Coronary artery (tissue), 2 donors: ENCODE results near the gene CTDP1.
"Not testable (repeated sequence)": the region's sequence is repeated elsewhere in the genome, so short reads cannot be mapped to it uniquely, and the experiment has no call there.

Experiments
- DNase-seq: peaks from one replicate; pipeline ENCODE4 v3.0.0-alpha.2; 2017; ENCODE audit warnings: low spot score
- H3K27ac ChIP-seq, 2 donors: fragments of 200-600 bp; sonication (generic); one replicate each; pipeline ENCODE4 v1.5.1; 2016 to 2019
- H3K4me3 ChIP-seq: fragments of 200-600 bp; sonication (generic); 2 replicates; pipeline ENCODE4 v1.5.1; 2016; ENCODE audit warnings: mild to moderate bottlenecking, moderate library complexity
- CTCF ChIP-seq: fragments of 200-600 bp; sonication (generic); IDR thresholded peaks from one replicate; pipeline ENCODE4 v1.5.1; 2019; ENCODE audit warnings: antibody characterized with exemption

Gene CTDP1

GRCh38 chr18:79738041-79738461, 58.4 kb downstream of the CTDP1 start:
- Histone ChIP-seq H3K4me3 (no peak overlapping the region), H3K27ac (no peak overlapping the region)
- no peak for DNase-seq
- no peak for TF ChIP-seq CTCF

GRCh38 chr18:79738581-79739439, 59.2 kb downstream of the CTDP1 start:
- DNase-seq: no peak
- H3K4me3 ChIP-seq: no peak overlapping the region
- no peak for TF ChIP-seq CTCF
- no peak overlapping the region for H3K27ac ChIP-seq

DNA sequence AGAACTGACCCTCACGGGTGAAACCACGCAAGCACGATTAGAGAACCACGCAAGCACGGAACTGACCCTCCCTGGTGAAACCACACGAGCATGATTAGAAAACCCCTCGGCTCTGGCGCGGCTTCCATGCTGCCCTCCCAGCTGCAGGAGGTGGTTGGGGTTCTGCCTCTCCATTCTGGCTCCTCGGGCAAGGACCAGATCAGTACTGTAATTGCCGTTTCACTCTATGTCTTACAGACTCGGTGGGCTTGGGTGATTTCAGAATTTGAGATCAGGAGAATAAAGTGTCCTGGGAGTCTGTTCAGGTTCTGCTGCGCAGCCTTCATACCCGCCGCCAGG, 59.8 kb downstream of the CTDP1 start:
- no peak for DNase-seq
- H3K27ac ChIP-seq: no peak overlapping the region

DNA sequence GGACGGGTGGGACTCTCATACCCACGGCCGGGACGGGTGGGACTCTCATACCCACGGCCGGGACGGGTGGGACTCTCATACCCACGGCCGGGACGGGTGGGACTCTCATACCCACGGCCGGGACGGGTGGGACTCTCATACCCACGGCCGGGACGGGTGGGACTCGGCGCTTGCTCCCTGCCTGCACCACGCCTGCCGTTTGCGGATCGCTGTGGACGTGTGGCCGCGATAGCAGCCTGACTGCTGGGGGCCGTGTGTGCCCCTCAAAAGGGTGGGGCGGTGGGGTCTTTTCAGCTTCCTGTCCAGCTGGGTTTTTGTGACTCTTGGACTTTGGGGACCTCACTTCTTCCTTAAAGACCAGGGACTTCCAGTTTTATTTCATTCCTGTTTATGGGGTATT, 60.4 kb downstream of the CTDP1 start:
- H3K4me3 ChIP-seq, DNase-seq, H3K27ac ChIP-seq: not testable (repeated sequence)

More for the DNA sequence above, 59.8 kb downstream of the CTDP1 start:
- TF ChIP-seq CTCF: no peak
- no peak overlapping the region for H3K4me3 ChIP-seq

GRCh38 chr18:79740521-79741361, 61.1 kb downstream of the CTDP1 start:
- no peak overlapping the region for H3K27ac ChIP-seq
- no peak for TF ChIP-seq CTCF
- DNase-seq: no peak
- H3K4me3 ChIP-seq: no peak overlapping the region

GRCh38 chr18:79741362-79741700, 61.7 kb downstream of the CTDP1 start:
- no peak for DNase-seq
- TF ChIP-seq CTCF: no peak
- H3K4me3 ChIP-seq: no peak overlapping the region

GRCh38 chr18:79742076-79742475, 62.5 kb downstream of the CTDP1 start:
- H3K4me3 ChIP-seq: no peak overlapping the region
- no peak for TF ChIP-seq CTCF
- H3K27ac ChIP-seq: no peak overlapping the region
- no peak for DNase-seq

More at GRCh38 chr18:79741362-79741700, 61.7 kb downstream of the CTDP1 start:
- no peak overlapping the region for H3K27ac ChIP-seq
